Measurements from ENCODE around the gene SLIT3.

DNA sequence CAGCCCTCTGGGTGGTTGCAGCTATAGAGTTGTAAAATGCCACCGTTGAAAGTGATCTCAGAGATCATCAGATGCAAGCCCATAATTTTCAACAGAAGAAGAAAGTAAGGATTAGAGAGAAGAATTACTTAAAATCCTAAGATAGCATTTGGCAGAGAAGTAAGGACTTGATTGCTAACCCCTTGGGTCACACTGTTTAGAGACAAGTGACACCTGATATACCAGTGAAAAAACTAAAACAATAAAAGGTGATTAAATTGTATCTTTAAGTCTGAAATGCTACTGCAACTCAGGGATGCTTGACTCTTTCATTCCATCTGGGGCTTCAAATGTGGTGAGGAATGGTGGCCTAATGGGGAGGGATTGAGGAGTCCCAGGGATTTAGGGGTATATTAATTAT is 440.9 kb downstream of the SLIT3 start:
- no peak for TF ChIP-seq NRF1 (conservative IDR thresholded peaks at IDR 0.05; ENCODE audit: low read depth, low read length)
- TF ChIP-seq SIN3A (IDR thresholded peaks at IDR 0.05; ENCODE audit: low read depth, low read length), result no peak
